GM23248 (cell line): ENCODE measurements around the gene ODC1. TPM values are rescaled to one million over a fixed set of nuclear protein-coding genes. Genes with fewer than 3 reads are reported as not detected.

Source experiments
- DNase-seq: peaks from one replicate; pipeline ENCODE4 v3.0.0-alpha.2; 2015
- H2AFZ ChIP-seq: fragments of 200-600 bp; sonication (generic); 2 replicates; pipeline ENCODE4 v1.6.1; 2016; ENCODE audit warnings: antibody characterized with exemption
- H3F3A ChIP-seq: fragments of 200-600 bp; sonication (generic); 2 replicates; pipeline ENCODE4 v1.6.1; 2016; ENCODE audit warnings: mild to moderate bottlenecking, antibody characterized with exemption, mixed run types; ENCODE audit not compliant: insufficient read depth
- H3K27ac ChIP-seq: fragments of 200-600 bp; sonication (generic); 2 replicates; pipeline ENCODE4 v1.5.1; 2016; ENCODE audit warnings: mild to moderate bottlenecking
- H3K27me3 ChIP-seq: fragments of 200-600 bp; sonication (generic); replicated peaks from 2 replicates; pipeline ENCODE4 v1.6.1; 2016; ENCODE audit warnings: mild to moderate bottlenecking; ENCODE audit not compliant: insufficient read depth
- H3K36me3 ChIP-seq: fragments of 200-600 bp; sonication (generic); 2 replicates; pipeline ENCODE4 v1.6.1; 2016; ENCODE audit warnings: low read depth, mild to moderate bottlenecking
- H3K4me1 ChIP-seq: fragments of 200-600 bp; sonication (generic); 2 replicates; pipeline ENCODE4 v1.6.1; 2016; ENCODE audit warnings: mild to moderate bottlenecking; ENCODE audit not compliant: insufficient read depth
- H3K4me2 ChIP-seq: fragments of 200-600 bp; sonication (generic); one replicate; pipeline ENCODE4 v1.6.1; 2016; ENCODE audit warnings: mild to moderate bottlenecking; ENCODE audit not compliant: unreplicated experiment
- H3K4me3 ChIP-seq: fragments of 200-600 bp; sonication (generic); 2 replicates; pipeline ENCODE4 v1.5.1; 2016; ENCODE audit warnings: mild to moderate bottlenecking
- H3K79me2 ChIP-seq: fragments of 200-600 bp; sonication (generic); 2 replicates; pipeline ENCODE4 v1.6.1; 2016; ENCODE audit warnings: mild to moderate bottlenecking; ENCODE audit not compliant: insufficient read depth
- H3K9ac ChIP-seq: fragments of 200-600 bp; sonication (generic); 2 replicates; pipeline ENCODE4 v1.6.1; 2016; ENCODE audit warnings: mild to moderate bottlenecking
- H3K9me2 ChIP-seq: fragments of 200-600 bp; sonication (generic); 2 replicates; pipeline ENCODE4 v1.6.1; 2016; ENCODE audit warnings: mixed run types, mild to moderate bottlenecking, moderate library complexity; ENCODE audit not compliant: insufficient read depth
- H3K9me3 ChIP-seq: fragments of 200-600 bp; sonication (generic); one replicate; pipeline ENCODE4 v1.6.1; 2017; ENCODE audit warnings: low read depth
- H4K20me1 ChIP-seq: fragments of 200-600 bp; sonication (generic); 2 replicates; pipeline ENCODE4 v1.6.0; 2016; ENCODE audit not compliant: insufficient read depth
- EZH2 ChIP-seq: fragments of 200-600 bp; sonication (generic); IDR thresholded peaks from 2 replicates; pipeline ENCODE4 v1.6.1; 2018; ENCODE audit warnings: antibody characterized with exemption, mild to moderate bottlenecking; ENCODE audit not compliant: insufficient read depth, poor library complexity, severe bottlenecking
- EZH2phosphoT487 ChIP-seq: fragments of 200-600 bp; sonication (generic); IDR thresholded peaks from 2 replicates; pipeline ENCODE4 v1.6.1; 2018; ENCODE audit warnings: antibody characterized with exemption, moderate library complexity, mild to moderate bottlenecking, low read depth; ENCODE audit not compliant: insufficient read depth
- WGBS, 2 experiments: methylation state at CpG; one replicate each; pipeline ENCODE4 v1.1.6; 2015 to 2017; ENCODE audit warnings: low lambda C conversion rate in 2 of 2, low coverage in 1 of 2; ENCODE audit errors: missing lambda C conversion rate in 2 of 2; 5-methylcytosine and 5-hydroxymethylcytosine counted together
- in situ Hi-C: fragments of 300-500 bp; cut with MboI; formaldehyde crosslinking; loops from 2 replicates; pipeline ENCODE4 v1.15.0; 2020
- polyA plus RNA-seq: library from polyadenylated mRNA; unstranded; fragments of >200 nt; fragmentation: Nextera tagmentation; extraction: Ambion mirVana; gene quantifications from 2 replicates; pipeline ENCODE4 v1.2.1, GENCODE V29; 2016
- total RNA-seq: library from RNA; depleted of rRNA; stranded (reverse); fragments of >200 nt; shearing (Covaris generic); gene quantifications from 2 replicates; pipeline ENCODE4 v1.2.3, GENCODE V29; 2014

Gene ODC1
- total and polyA plus RNA-seq, 2 experiments from 2014 or later: 58.3 to 106 TPM

- H3K79me2 ChIP-seq: no peaks in the 10 kb centered on the region
- TF ChIP-seq EZH2phosphoT487 (no peak), EZH2 (no peak)
- no peaks in the 10 kb centered on the region for H3K27me3 ChIP-seq
- no peak overlapping the region for H3K9ac ChIP-seq
- no peak overlapping the region for H3K4me2 ChIP-seq
- H3K36me3 ChIP-seq: no peaks in the 10 kb centered on the region
- in situ Hi-C loops: loop anchor here (10.0 kb wide), 1 partner anchor 285 kb away; no protein-coding TSS in a partner anchor
- DNase-seq: no peak
- no peak overlapping the region for H3K27ac ChIP-seq
- H3K9me3 ChIP-seq: no peaks in the 10 kb centered on the region
- H3F3A ChIP-seq: no peaks in the 10 kb centered on the region
- H3K4me1 ChIP-seq: no peaks in the 10 kb centered on the region
- no peak overlapping the region for H2AFZ ChIP-seq
- 97 to 98% methylated on average over 48 to 54 of the region's 54 CpGs for WGBS, 2 experiments
- H3K4me3 ChIP-seq: no peak overlapping the region
- no peaks in the 10 kb centered on the region for H3K9me2 ChIP-seq
- no peaks in the 10 kb centered on the region for H4K20me1 ChIP-seq
Measured at GRCh38 chr2:10419553-10420257, 28.4 kb downstream of the ODC1 start.

GRCh38 chr2:10417551-10418335 is 30.4 kb downstream of the ODC1 start:
- in situ Hi-C loops: loop anchor here (10.0 kb wide), 1 partner anchor 283 kb away; no protein-coding TSS in a partner anchor
- H3K27me3 ChIP-seq: no peaks in the 10 kb centered on the region
- no peaks in the 10 kb centered on the region for H4K20me1 ChIP-seq
- TF ChIP-seq EZH2 (no peak), EZH2phosphoT487 (no peak)
- H3K4me2 ChIP-seq: no peak overlapping the region
- no peak for DNase-seq
- no peak overlapping the region for H3K9ac ChIP-seq
- peaks cover 7% of the 10 kb centered on the region; the same call in 1 of the 2 replicates for H3K4me1 ChIP-seq
- no peak overlapping the region for H3K27ac ChIP-seq
- no peaks in the 10 kb centered on the region for H3K79me2 ChIP-seq
- H2AFZ ChIP-seq: no peak overlapping the region
- no peaks in the 10 kb centered on the region for H3K9me3 ChIP-seq
- no peaks in the 10 kb centered on the region for H3K9me2 ChIP-seq
- no peak overlapping the region for H3K4me3 ChIP-seq
- H3F3A ChIP-seq: no peaks in the 10 kb centered on the region
- 90 to 91% methylated on average over 6 of the region's 6 CpGs for WGBS, 2 experiments
- H3K36me3 ChIP-seq: no peaks in the 10 kb centered on the region

GRCh38 chr2:10415640-10416039 is 32.5 kb downstream of the ODC1 start:
- H3K9ac ChIP-seq: no peak overlapping the region
- H3K4me2 ChIP-seq: no peak overlapping the region
- 95 to 98% methylated on average over 12 of the region's 12 CpGs for WGBS, 2 experiments
- no peaks in the 10 kb centered on the region for H3K9me2 ChIP-seq
- no peaks in the 10 kb centered on the region for H3F3A ChIP-seq
- DNase-seq: no peak
- TF ChIP-seq EZH2phosphoT487 (no peak), EZH2 (no peak)
- no peaks in the 10 kb centered on the region for H3K9me3 ChIP-seq
- H3K36me3 ChIP-seq: no peaks in the 10 kb centered on the region
- H3K27me3 ChIP-seq: no peaks in the 10 kb centered on the region
- no peaks in the 10 kb centered on the region for H3K79me2 ChIP-seq
- H3K27ac ChIP-seq: no peak overlapping the region
- in situ Hi-C loops: loop anchor here (10.0 kb wide), 1 partner anchor 281 kb away; no protein-coding TSS in a partner anchor
- H4K20me1 ChIP-seq: no peaks in the 10 kb centered on the region
- H3K4me1 ChIP-seq: peaks cover 7% of the 10 kb centered on the region; the same call in 1 of the 2 replicates
- H3K4me3 ChIP-seq: no peak overlapping the region
- H2AFZ ChIP-seq: no peak overlapping the region

GRCh38 chr2:10415048-10415447 is 33.1 kb downstream of the ODC1 start:
- Histone ChIP-seq H3K9ac (no peak overlapping the region), H3K79me2 (no peaks in the 10 kb centered on the region), H3F3A (no peaks in the 10 kb centered on the region), H3K27me3 (no peaks in the 10 kb centered on the region), H3K4me3 (no peak overlapping the region), H3K9me2 (no peaks in the 10 kb centered on the region), H2AFZ (no peak overlapping the region), H4K20me1 (no peaks in the 10 kb centered on the region), H3K4me2 (no peak overlapping the region), H3K9me3 (no peaks in the 10 kb centered on the region), H3K4me1 (peaks cover 7% of the 10 kb centered on the region; the same call in 1 of the 2 replicates), H3K36me3 (no peaks in the 10 kb centered on the region), H3K27ac (no peak overlapping the region)
- in situ Hi-C loops: loop anchor here (10.0 kb wide), 1 partner anchor 280 kb away; no protein-coding TSS in a partner anchor
- 96 to 100% methylated on average over 5 to 8 of the region's 8 CpGs for WGBS, 2 experiments
- TF ChIP-seq EZH2: no peak
- TF ChIP-seq EZH2phosphoT487: no peak
- DNase-seq: no peak
